Glutamatergic neuron (in vitro differentiated cells): ENCODE data around the gene BMS1. TPM values are rescaled to one million over a fixed set of nuclear protein-coding genes. Genes with fewer than 3 reads are reported as not detected.
A peak's percentile ranks its signal among the peaks of the same experiment; 100 is the strongest.

ENCODE experiments used
- DNase-seq: peaks from one replicate; pipeline ENCODE4 v3.0.0; 2022
- H3K27ac Mint-ChIP-seq: one replicate; pipeline ENCODE4 v1.8.0; 2020; ENCODE audit warnings: mild to moderate bottlenecking, mixed read lengths, inconsistent platforms; ENCODE audit not compliant: unreplicated experiment
- H3K27me3 Mint-ChIP-seq: one replicate; pipeline ENCODE4 v1.8.0; 2020; ENCODE audit warnings: mild to moderate bottlenecking, moderate library complexity, mixed read lengths, inconsistent platforms; ENCODE audit not compliant: unreplicated experiment
- H3K36me3 Mint-ChIP-seq: one replicate; pipeline ENCODE4 v1.8.0; 2020; ENCODE audit warnings: mild to moderate bottlenecking, mixed read lengths, inconsistent platforms; ENCODE audit not compliant: unreplicated experiment
- H3K4me1 Mint-ChIP-seq: one replicate; pipeline ENCODE4 v1.8.0; 2020; ENCODE audit warnings: mild to moderate bottlenecking, low read depth, mixed read lengths, inconsistent platforms; ENCODE audit not compliant: unreplicated experiment
- H3K4me3 Mint-ChIP-seq: one replicate; pipeline ENCODE4 v1.8.0; 2020; ENCODE audit warnings: mild to moderate bottlenecking, mixed read lengths, inconsistent platforms; ENCODE audit not compliant: unreplicated experiment
- H3K9me3 Mint-ChIP-seq: one replicate; pipeline ENCODE4 v1.8.0; 2020; ENCODE audit warnings: mild to moderate bottlenecking, moderate library complexity, mixed read lengths, inconsistent platforms; ENCODE audit not compliant: unreplicated experiment
- total RNA-seq: library from RNA; stranded (reverse); fragmentation: NEBNext Ultra II Directional; extraction: Animal tissue kit (Norgen Biotek cat#: 25700); gene quantifications from one replicate; pipeline ENCODE4 v1.2.1, GENCODE V29; 2021; ENCODE audit not compliant: unreplicated experiment
- TF ChIP-seq, protein P1 (sequence below): fragments of 200-600 bp; sonication (generic); IDR thresholded peaks from one replicate; pipeline ENCODE4 v1.5.0; 2021; ENCODE audit not compliant: partially characterized antibody, unreplicated experiment

BMS1 gene
- total RNA-seq, 1 donor from 2014 or later = 17.3 TPM

DNA sequence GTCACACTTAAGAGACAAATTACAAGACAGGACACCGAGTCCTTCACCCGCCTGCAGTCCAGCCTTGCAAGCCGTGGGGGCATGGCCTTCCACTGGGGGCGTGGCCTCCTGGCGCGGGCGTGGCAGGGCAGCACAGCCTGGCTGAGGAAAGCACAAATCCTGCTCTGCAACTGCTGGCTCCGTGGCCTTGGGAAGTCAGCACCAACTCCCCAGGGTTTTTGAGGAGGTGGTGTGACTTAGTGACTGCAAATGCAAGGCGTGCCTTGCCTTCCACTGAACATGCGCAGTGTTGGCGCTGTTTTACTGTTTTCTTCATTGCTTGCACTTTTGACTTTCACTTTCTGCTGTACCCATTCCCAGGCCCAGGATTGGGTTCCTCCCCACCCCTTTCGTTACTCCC is 12.9 kb upstream of the BMS1 start:
- peaks cover 3% of the 10 kb centered on the region for H3K27me3 Mint-ChIP-seq
- no peak overlapping the region for H3K4me3 Mint-ChIP-seq
- TF ChIP-seq, protein P1, sequence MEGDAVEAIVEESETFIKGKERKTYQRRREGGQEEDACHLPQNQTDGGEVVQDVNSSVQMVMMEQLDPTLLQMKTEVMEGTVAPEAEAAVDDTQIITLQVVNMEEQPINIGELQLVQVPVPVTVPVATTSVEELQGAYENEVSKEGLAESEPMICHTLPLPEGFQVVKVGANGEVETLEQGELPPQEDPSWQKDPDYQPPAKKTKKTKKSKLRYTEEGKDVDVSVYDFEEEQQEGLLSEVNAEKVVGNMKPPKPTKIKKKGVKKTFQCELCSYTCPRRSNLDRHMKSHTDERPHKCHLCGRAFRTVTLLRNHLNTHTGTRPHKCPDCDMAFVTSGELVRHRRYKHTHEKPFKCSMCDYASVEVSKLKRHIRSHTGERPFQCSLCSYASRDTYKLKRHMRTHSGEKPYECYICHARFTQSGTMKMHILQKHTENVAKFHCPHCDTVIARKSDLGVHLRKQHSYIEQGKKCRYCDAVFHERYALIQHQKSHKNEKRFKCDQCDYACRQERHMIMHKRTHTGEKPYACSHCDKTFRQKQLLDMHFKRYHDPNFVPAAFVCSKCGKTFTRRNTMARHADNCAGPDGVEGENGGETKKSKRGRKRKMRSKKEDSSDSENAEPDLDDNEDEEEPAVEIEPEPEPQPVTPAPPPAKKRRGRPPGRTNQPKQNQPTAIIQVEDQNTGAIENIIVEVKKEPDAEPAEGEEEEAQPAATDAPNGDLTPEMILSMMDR = no peak
- DNase-seq = no peak
- no peaks in the 10 kb centered on the region for H3K36me3 Mint-ChIP-seq
- no peak overlapping the region for H3K27ac Mint-ChIP-seq
- H3K9me3 Mint-ChIP-seq = no peaks in the 10 kb centered on the region
- no peaks in the 10 kb centered on the region for H3K4me1 Mint-ChIP-seq

DNA sequence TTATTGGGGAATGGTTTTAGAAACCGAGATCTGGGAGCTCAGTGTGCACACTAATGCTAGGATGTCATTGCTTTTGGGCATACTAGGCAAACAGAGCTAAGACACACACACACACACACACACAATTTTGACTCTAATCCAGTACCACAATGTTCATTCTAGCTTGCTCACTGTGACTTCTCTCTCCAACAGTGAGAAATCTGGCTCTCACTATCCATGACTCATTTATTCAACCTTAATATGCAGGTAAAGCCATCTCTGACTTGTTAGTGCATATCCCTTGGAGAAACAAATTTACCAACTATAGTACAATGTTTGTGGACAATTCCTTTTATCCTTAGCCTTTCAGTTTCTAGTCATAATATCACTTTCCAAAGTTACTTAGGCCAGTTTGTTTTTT is 5.9 kb upstream of the BMS1 start:
- Mint-ChIP-seq H3K36me3 (no peaks in the 10 kb centered on the region), H3K9me3 (peaks cover 3% of the 10 kb centered on the region), H3K27me3 (peaks cover 9% of the 10 kb centered on the region), H3K4me1 (no peaks in the 10 kb centered on the region), H3K27ac (no peak overlapping the region), H3K4me3 (no peak overlapping the region)
- no peak for DNase-seq
- TF ChIP-seq, protein P1 = no peak

DNA sequence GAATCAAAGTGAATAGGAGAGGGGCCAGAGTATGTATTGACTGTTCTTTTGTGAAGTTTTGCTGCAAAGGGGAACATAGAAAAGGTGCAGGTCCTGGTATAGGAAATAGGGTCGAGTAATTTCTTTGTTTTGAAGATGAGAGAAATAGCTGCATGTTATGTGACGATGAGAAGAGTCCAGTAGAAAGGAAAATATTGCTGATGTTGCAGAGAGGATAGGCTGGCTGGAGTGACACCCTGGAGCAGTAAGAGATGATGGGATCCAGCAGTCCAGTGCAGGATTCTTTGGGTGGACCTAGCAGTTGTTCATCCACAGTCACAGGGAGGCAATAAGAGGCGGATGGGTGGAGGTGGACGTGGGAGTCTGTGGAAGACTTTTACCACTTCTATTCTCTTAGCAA is 2.1 kb upstream of the BMS1 start:
- Mint-ChIP-seq H3K36me3 (no peaks in the 10 kb centered on the region), H3K9me3 (peaks cover 5% of the 10 kb centered on the region), H3K27me3 (peaks cover 7% of the 10 kb centered on the region), H3K27ac (no peak overlapping the region), H3K4me1 (no peaks in the 10 kb centered on the region), H3K4me3 (no peak overlapping the region)
- TF ChIP-seq, protein P1 = no peak
- DNase-seq = no peak

DNA sequence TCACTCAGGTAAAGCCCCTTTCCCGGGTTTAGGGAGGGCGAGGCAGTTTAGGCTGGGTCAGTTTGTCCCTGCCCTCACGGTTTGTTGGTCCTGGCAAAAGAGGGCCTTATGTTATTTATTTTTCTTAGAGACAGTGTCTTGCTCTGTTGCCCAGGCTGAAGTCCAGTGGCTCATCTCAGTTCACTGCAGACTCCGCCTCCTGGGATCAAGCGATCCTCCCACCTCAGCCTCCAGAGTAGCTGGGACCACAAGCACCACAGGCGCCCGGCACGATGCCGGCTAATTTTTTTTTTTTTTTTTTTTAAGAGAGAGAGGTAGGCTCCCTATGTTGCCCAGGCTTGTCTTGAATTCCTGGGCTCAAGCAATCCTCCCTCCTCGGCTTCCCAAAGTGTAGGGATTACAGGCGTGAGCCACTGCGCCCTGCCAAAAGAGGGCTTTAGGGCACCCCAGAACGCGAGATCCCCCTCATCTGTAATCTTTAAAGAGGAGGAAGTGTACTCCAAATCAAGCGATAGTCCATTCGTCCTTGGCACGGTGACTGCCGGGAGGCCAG is 626 bp upstream of the BMS1 start:
- H3K36me3 Mint-ChIP-seq = no peaks in the 10 kb centered on the region
- TF ChIP-seq, protein P1 = no peak
- DNase-seq = no peak
- peaks cover 5% of the 10 kb centered on the region for H3K27me3 Mint-ChIP-seq
- no peaks in the 10 kb centered on the region for H3K4me1 Mint-ChIP-seq
- peak overlapping the region; percentile 84 for H3K27ac Mint-ChIP-seq
- H3K4me3 Mint-ChIP-seq = peak overlapping the region; percentile 90
- H3K9me3 Mint-ChIP-seq = peaks cover 5% of the 10 kb centered on the region

DNA sequence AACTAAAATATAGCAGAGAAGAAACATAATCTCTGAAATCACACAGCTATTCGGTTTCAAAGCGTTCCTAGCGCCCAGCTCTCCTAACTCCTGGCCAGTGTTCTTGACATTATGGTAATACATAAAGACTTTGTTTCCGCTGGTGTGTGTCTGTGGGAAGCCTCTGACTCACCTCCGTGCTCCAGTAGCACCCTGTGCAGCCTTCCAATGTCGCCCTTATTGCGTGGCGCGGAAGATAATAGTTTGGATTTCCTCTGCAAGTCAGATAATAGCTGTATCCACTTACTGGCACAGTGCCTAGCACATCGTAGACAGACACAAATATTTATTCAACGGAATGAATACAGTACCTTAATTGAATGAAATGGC is 570 bp downstream of the BMS1 start:
- Mint-ChIP-seq H3K4me3 (peak overlapping the region; percentile 90), H3K9me3 (peaks cover 5% of the 10 kb centered on the region), H3K4me1 (no peaks in the 10 kb centered on the region), H3K36me3 (no peaks in the 10 kb centered on the region), H3K27me3 (peaks cover 5% of the 10 kb centered on the region), H3K27ac (peak overlapping the region; percentile 84)
- no peak for DNase-seq
- TF ChIP-seq, protein P1 = no peak
